PC-9 (cell line): ENCODE measurements around the gene LYSMD1. TPM values are rescaled to one million over a fixed set of nuclear protein-coding genes. Genes with fewer than 3 reads are reported as not detected.
A peak's percentile ranks its signal among the peaks of the same experiment; 100 is the strongest.

ENCODE experiments used
- BruUV-seq: library from RNA; stranded (reverse); fragments of 400-500 nt; replicated peaks from 2 replicates; lab custom pipeline; 2021; lab: Mats Ljungman, UMichigan
- CTCF ChIA-PET: fragments of 300-600 bp; sonication (Branson Sonifier 250); formaldehyde crosslinking; loops from one replicate; lab custom pipeline; 2022; ENCODE audit warnings: antibody characterized with exemption; lab: Charles Lee
- POLR2A ChIA-PET: fragments of 300-600 bp; sonication (Branson Sonifier 250); formaldehyde crosslinking; loops from one replicate; lab custom pipeline; 2022; ENCODE audit warnings: antibody characterized with exemption; ENCODE audit not compliant: unreplicated experiment; lab: Charles Lee
- DNase-seq, 2 experiments: peaks; one replicate each; pipeline versions ENCODE4 v3.0.0 to v3.0.0-alpha.2; 2015 to 2022; ENCODE audit warnings: mixed read lengths in 1 of 2
- H2AFZ ChIP-seq: fragments of 200-600 bp; sonication (generic); 2 replicates; pipeline ENCODE4 v1.8.1; 2017; ENCODE audit warnings: antibody characterized with exemption
- H3F3A ChIP-seq: fragments of 200-600 bp; sonication (generic); 2 replicates; pipeline ENCODE4 v1.8.1; 2017; ENCODE audit warnings: antibody characterized with exemption, mild to moderate bottlenecking, low read depth; ENCODE audit not compliant: insufficient read depth
- H3K27ac ChIP-seq: fragments of 200-600 bp; sonication (generic); 2 replicates; pipeline ENCODE4 v1.6.1; 2016; ENCODE audit warnings: mixed run types
- H3K27me3 ChIP-seq: fragments of 200-600 bp; sonication (generic); 2 replicates; pipeline ENCODE4 v1.6.1; 2016; ENCODE audit warnings: low read depth, mixed run types; ENCODE audit not compliant: insufficient read depth
- H3K36me3 ChIP-seq: fragments of 200-600 bp; sonication (generic); 2 replicates; pipeline ENCODE4 v1.6.1; 2016; ENCODE audit warnings: low read depth, mixed run types
- H3K4me1 ChIP-seq: fragments of 200-600 bp; sonication (generic); replicated peaks from 2 replicates; pipeline ENCODE4 v1.6.1; 2016; ENCODE audit warnings: mixed run types; ENCODE audit not compliant: insufficient read depth
- H3K4me2 ChIP-seq: fragments of 200-600 bp; sonication (generic); 2 replicates; pipeline ENCODE4 v1.6.1; 2017; ENCODE audit warnings: mixed run types
- H3K4me3 ChIP-seq: fragments of 200-600 bp; sonication (generic); 2 replicates; pipeline ENCODE4 v1.6.1; 2016; ENCODE audit warnings: mixed run types
- H3K79me2 ChIP-seq: fragments of 200-600 bp; sonication (generic); 2 replicates; pipeline ENCODE4 v1.6.1; 2017; ENCODE audit warnings: low read depth, mixed run types
- H3K9me2 ChIP-seq: fragments of 200-600 bp; sonication (generic); 2 replicates; pipeline ENCODE4 v1.8.1; 2017; ENCODE audit warnings: mild to moderate bottlenecking; ENCODE audit not compliant: insufficient read depth
- H3K9me3 ChIP-seq: fragments of 200-600 bp; sonication (generic); 2 replicates; pipeline ENCODE4 v1.8.1; 2016; ENCODE audit warnings: low read depth; ENCODE audit not compliant: insufficient read depth
- H4K20me1 ChIP-seq: fragments of 200-600 bp; sonication (generic); 2 replicates; pipeline ENCODE4 v1.8.1; 2017; ENCODE audit not compliant: insufficient read depth
- CTCF ChIP-seq: fragments of 200-600 bp; sonication (generic); conservative IDR thresholded peaks from 2 replicates; pipeline ENCODE4 v1.6.1; 2017; ENCODE audit warnings: mixed run types, antibody characterized with exemption, mild to moderate bottlenecking, moderate library complexity
- EZH2 ChIP-seq: fragments of 200-600 bp; sonication (generic); IDR thresholded peaks from 2 replicates; pipeline ENCODE4 v1.8.0; 2017; ENCODE audit warnings: antibody characterized with exemption, low read depth
- intact Hi-C: fragments of 100-400 bp; cut with micrococcal nuclease; formaldehyde crosslinking; loops from one replicate; pipeline ENCODE4 v1.10.0; 2022; ENCODE audit not compliant: unreplicated experiment
- total RNA-seq: library from RNA; stranded (reverse); gene quantifications from 2 replicates; pipeline ENCODE4 v1.2.3, GENCODE V29; 2021

LYSMD1 gene
- total RNA-seq, 1 experiment from 2014 or later: 7.6 TPM

- CTCF ChIA-PET: interaction anchor here (0.8 kb wide), 1 partner anchor 65 kb away, joined by 4 read pairs; no protein-coding TSS in a partner anchor
- peaks cover 15% of the 10 kb centered on the region; the same call in 1 of the 2 replicates for H3K4me1 ChIP-seq
- DNase-seq: peak in 1 of 2 experiments; percentile 36
- no peaks in the 10 kb centered on the region for H3K36me3 ChIP-seq
- TF ChIP-seq CTCF (no peak), EZH2 (no peak)
- intact Hi-C loops: loop anchor here (1.0 to 5.0 kb wide), 2 partner anchors 19 to 158 kb away; partner anchors contain the start of genes MINDY1, PRUNE1 and SEMA6C
- BruUV-seq: no TSS peak
- H3K27ac ChIP-seq: no peak overlapping the region
- no peaks in the 10 kb centered on the region for H3K9me2 ChIP-seq
- no peaks in the 10 kb centered on the region for H3K9me3 ChIP-seq
- peaks cover 6% of the 10 kb centered on the region; the same call in 1 of the 2 replicates for H3F3A ChIP-seq
- peaks cover 28% of the 10 kb centered on the region for H3K79me2 ChIP-seq
- H3K4me2 ChIP-seq: peak overlapping the region; percentile 77
- H3K4me3 ChIP-seq: peak overlapping the region; percentile 64
- no peaks in the 10 kb centered on the region for H3K27me3 ChIP-seq
- POLR2A ChIA-PET: interaction anchor here (0.5 to 0.8 kb wide), 3 partner anchors 25 to 352 kb away, joined by 9 to 21 read pairs (median 10); partner anchors contain the start of gene VPS72
- H4K20me1 ChIP-seq: no peaks in the 10 kb centered on the region
- peak overlapping the region; percentile 89 for H2AFZ ChIP-seq
Measured at GRCh38 chr1:151164732-151165280, 896 bp downstream of the LYSMD1 start.

- intact Hi-C loops: loop anchor here (1.0 to 5.0 kb wide), 2 partner anchors 60 to 902 kb away; partner anchors contain the start of gene CA14
- Histone ChIP-seq H4K20me1 (no peaks in the 10 kb centered on the region), H3K4me3 (no peak overlapping the region), H3K79me2 (peaks cover 5% of the 10 kb centered on the region; the same call in 1 of the 2 replicates), H3K9me2 (no peaks in the 10 kb centered on the region), H3K27ac (no peak overlapping the region), H3F3A (peaks cover 12% of the 10 kb centered on the region; the same call in 1 of the 2 replicates), H2AFZ (no peak overlapping the region), H3K27me3 (no peaks in the 10 kb centered on the region), H3K4me1 (peaks cover 4% of the 10 kb centered on the region; the same call in 1 of the 2 replicates), H3K9me3 (no peaks in the 10 kb centered on the region), H3K4me2 (no peak overlapping the region), H3K36me3 (no peaks in the 10 kb centered on the region)
- no TSS peak for BruUV-seq
- TF ChIP-seq CTCF: no peak
- no peak for TF ChIP-seq EZH2
- DNase-seq: no peak
- ChIA-PET CTCF (no interaction called here), POLR2A (no interaction called here)
Measured at GRCh38 chr1:151159373-151159772, 6.3 kb downstream of the LYSMD1 start.

- POLR2A ChIA-PET: no interaction called here
- H3K9me2 ChIP-seq: no peaks in the 10 kb centered on the region
- H3K4me2 ChIP-seq: no peak overlapping the region
- BruUV-seq: no TSS peak
- H4K20me1 ChIP-seq: no peaks in the 10 kb centered on the region
- no peaks in the 10 kb centered on the region for H3K9me3 ChIP-seq
- no peaks in the 10 kb centered on the region for H3K36me3 ChIP-seq
- peaks cover 12% of the 10 kb centered on the region; the same call in 1 of the 2 replicates for H3F3A ChIP-seq
- TF ChIP-seq CTCF (no peak), EZH2 (no peak)
- no peak overlapping the region for H2AFZ ChIP-seq
- H3K27me3 ChIP-seq: no peaks in the 10 kb centered on the region
- intact Hi-C loops: loop anchor here (1.0 to 5.0 kb wide), 2 partner anchors 60 to 902 kb away; partner anchors contain the start of gene CA14
- CTCF ChIA-PET: interaction anchor here (0.6 kb wide), 1 partner anchor 59 kb away, joined by 5 read pairs; no protein-coding TSS in a partner anchor
- no peak overlapping the region for H3K4me3 ChIP-seq
- H3K79me2 ChIP-seq: no peaks in the 10 kb centered on the region; the same call in 1 of the 2 replicates
- H3K27ac ChIP-seq: no peak overlapping the region
- no peaks in the 10 kb centered on the region for H3K4me1 ChIP-seq
- no peak for DNase-seq
Measured at GRCh38 chr1:151158751-151159251, 6.9 kb downstream of the LYSMD1 start.
